A549 (cell line): ENCODE results near the gene PKD1.

Source experiments
- KDM1A ChIP-seq: fragments of 200-600 bp; sonication (generic); IDR thresholded peaks from 2 replicates; pipeline ENCODE4 v1.6.1; 2016; ENCODE audit warnings: low read depth, mild to moderate bottlenecking
- MYC ChIP-seq: IDR thresholded peaks from 2 replicates; pipeline ENCODE4 v1.6.1; 2012; ENCODE audit warnings: mild to moderate bottlenecking, inconsistent platforms, low read length, improper control_type of control experiment, borderline replicate concordance
- TF ChIP-seq, protein P1 (sequence below): fragments of 200-600 bp; sonication (generic); IDR thresholded peaks from 2 replicates; pipeline ENCODE4 v1.6.1; 2016; ENCODE audit warnings: antibody characterized with exemption, mild to moderate bottlenecking, moderate library complexity
- TF ChIP-seq, protein P2 (sequence below): fragments of >200 bp; sonication (Bioruptor Twin); formaldehyde crosslinking; IDR thresholded peaks from 3 replicates; pipeline ENCODE4 v1.5.1; 2016
- TF ChIP-seq, protein P3 (sequence below): fragments of 450-650 bp; IDR thresholded peaks from 2 replicates; pipeline ENCODE4 v1.6.1; 2014; ENCODE audit warnings: antibody characterized with exemption

DNA sequence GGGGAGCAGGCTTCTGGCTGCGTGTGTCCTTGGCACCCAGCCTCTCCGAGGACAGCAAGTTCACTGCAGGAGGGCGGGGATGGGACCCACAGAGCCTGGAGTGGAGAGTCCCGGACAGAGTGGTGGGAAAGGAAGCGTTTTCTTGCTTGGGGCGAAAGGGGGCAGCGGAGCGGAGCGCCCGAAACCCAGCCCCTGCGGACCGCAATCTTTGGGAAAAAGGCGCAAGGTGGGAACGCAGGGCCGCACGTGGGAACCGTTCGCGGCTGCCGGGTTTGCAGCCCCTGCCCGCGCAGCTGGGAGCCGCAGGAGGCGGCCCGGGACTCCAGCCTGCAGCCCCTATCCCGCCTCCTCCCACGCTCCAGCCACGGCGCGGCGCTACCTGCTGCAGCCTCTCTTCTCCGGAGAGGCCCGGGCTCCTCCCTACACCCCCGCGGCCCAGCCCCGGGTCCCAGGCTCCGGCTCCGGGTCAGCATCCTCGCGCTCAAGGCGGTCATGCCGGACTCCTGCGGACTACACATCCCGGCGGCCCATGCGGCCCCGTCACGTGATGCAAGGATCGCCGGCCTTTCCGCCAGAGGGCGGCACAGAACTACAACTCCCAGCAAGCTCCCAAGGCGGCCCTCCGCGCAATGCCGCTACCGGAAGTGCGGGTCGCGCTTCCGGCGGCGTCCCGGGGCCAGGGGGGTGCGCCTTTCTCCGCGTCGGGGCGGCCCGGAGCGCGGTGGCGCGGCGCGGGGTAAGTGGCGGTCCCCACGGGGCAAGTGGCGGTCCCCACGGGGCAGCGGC lies 88.2 kb downstream of the PKD1 start, which contains the start of the genes NTHL1 and TSC2:
- TF ChIP-seq, protein P1, sequence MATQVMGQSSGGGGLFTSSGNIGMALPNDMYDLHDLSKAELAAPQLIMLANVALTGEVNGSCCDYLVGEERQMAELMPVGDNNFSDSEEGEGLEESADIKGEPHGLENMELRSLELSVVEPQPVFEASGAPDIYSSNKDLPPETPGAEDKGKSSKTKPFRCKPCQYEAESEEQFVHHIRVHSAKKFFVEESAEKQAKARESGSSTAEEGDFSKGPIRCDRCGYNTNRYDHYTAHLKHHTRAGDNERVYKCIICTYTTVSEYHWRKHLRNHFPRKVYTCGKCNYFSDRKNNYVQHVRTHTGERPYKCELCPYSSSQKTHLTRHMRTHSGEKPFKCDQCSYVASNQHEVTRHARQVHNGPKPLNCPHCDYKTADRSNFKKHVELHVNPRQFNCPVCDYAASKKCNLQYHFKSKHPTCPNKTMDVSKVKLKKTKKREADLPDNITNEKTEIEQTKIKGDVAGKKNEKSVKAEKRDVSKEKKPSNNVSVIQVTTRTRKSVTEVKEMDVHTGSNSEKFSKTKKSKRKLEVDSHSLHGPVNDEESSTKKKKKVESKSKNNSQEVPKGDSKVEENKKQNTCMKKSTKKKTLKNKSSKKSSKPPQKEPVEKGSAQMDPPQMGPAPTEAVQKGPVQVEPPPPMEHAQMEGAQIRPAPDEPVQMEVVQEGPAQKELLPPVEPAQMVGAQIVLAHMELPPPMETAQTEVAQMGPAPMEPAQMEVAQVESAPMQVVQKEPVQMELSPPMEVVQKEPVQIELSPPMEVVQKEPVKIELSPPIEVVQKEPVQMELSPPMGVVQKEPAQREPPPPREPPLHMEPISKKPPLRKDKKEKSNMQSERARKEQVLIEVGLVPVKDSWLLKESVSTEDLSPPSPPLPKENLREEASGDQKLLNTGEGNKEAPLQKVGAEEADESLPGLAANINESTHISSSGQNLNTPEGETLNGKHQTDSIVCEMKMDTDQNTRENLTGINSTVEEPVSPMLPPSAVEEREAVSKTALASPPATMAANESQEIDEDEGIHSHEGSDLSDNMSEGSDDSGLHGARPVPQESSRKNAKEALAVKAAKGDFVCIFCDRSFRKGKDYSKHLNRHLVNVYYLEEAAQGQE: no peak
- TF ChIP-seq, protein P2, sequence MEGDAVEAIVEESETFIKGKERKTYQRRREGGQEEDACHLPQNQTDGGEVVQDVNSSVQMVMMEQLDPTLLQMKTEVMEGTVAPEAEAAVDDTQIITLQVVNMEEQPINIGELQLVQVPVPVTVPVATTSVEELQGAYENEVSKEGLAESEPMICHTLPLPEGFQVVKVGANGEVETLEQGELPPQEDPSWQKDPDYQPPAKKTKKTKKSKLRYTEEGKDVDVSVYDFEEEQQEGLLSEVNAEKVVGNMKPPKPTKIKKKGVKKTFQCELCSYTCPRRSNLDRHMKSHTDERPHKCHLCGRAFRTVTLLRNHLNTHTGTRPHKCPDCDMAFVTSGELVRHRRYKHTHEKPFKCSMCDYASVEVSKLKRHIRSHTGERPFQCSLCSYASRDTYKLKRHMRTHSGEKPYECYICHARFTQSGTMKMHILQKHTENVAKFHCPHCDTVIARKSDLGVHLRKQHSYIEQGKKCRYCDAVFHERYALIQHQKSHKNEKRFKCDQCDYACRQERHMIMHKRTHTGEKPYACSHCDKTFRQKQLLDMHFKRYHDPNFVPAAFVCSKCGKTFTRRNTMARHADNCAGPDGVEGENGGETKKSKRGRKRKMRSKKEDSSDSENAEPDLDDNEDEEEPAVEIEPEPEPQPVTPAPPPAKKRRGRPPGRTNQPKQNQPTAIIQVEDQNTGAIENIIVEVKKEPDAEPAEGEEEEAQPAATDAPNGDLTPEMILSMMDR: peak; percentile 29; the same call in 1 of the 3 replicates
- TF ChIP-seq KDM1A: no peak
- 0 out of 2 replicates have a peak, but pooled peaks have one; percentile 45 for TF ChIP-seq MYC
- TF ChIP-seq, protein P3, sequence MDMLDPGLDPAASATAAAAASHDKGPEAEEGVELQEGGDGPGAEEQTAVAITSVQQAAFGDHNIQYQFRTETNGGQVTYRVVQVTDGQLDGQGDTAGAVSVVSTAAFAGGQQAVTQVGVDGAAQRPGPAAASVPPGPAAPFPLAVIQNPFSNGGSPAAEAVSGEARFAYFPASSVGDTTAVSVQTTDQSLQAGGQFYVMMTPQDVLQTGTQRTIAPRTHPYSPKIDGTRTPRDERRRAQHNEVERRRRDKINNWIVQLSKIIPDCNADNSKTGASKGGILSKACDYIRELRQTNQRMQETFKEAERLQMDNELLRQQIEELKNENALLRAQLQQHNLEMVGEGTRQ: peak; percentile 98
